GM23338 (cell line): Measurements from ENCODE around the gene KCNJ4. TPM values are rescaled to one million over a fixed set of nuclear protein-coding genes. Genes with fewer than 3 reads are reported as not detected.
A peak's percentile ranks its signal among the peaks of the same experiment; 100 is the strongest.

Source experiments
- ATAC-seq: fragments of 200-7000 bp; cut with Tn5 transposase; 3 replicates; pipeline ENCODE4 v1.9.1; 2020
- DNase-seq: peaks from one replicate; pipeline ENCODE4 v3.0.0-alpha.2; 2015; ENCODE audit warnings: low spot score
- H2AFZ ChIP-seq: fragments of 200-600 bp; sonication (generic); 2 replicates; pipeline ENCODE4 v1.8.0; 2016; ENCODE audit warnings: antibody characterized with exemption, mild to moderate bottlenecking, moderate library complexity
- H3F3A ChIP-seq: fragments of 200-600 bp; sonication (generic); replicated peaks from 2 replicates; pipeline ENCODE4 v1.8.0; 2017; ENCODE audit warnings: antibody characterized with exemption, mixed run types, low read depth
- H3K27ac ChIP-seq: fragments of 200-600 bp; sonication (generic); 2 replicates; pipeline ENCODE4 v1.6.1; 2016; ENCODE audit warnings: low read depth
- H3K27me3 ChIP-seq: fragments of 200-600 bp; sonication (generic); 2 replicates; pipeline ENCODE4 v1.8.0; 2016; ENCODE audit warnings: mild to moderate bottlenecking, mixed run types, moderate library complexity; ENCODE audit not compliant: insufficient read depth
- H3K36me3 ChIP-seq: fragments of 200-600 bp; sonication (generic); 2 replicates; pipeline ENCODE4 v1.8.0; 2016; ENCODE audit warnings: mild to moderate bottlenecking; ENCODE audit not compliant: insufficient read depth
- H3K4me1 ChIP-seq: fragments of 200-600 bp; sonication (generic); 2 replicates; pipeline ENCODE4 v1.8.0; 2016; ENCODE audit warnings: mild to moderate bottlenecking, moderate library complexity; ENCODE audit not compliant: insufficient read depth
- H3K4me2 ChIP-seq: fragments of 200-600 bp; sonication (generic); 2 replicates; pipeline ENCODE4 v1.7.1; 2017; ENCODE audit warnings: mixed run types
- H3K4me3 ChIP-seq: fragments of 200-600 bp; sonication (generic); 2 replicates; pipeline ENCODE4 v1.6.1; 2016; ENCODE audit warnings: mixed run types
- H3K79me2 ChIP-seq: fragments of 200-600 bp; sonication (generic); replicated peaks from 2 replicates; pipeline ENCODE4 v1.8.0; 2017; ENCODE audit warnings: mild to moderate bottlenecking; ENCODE audit not compliant: insufficient read depth
- H3K9me2 ChIP-seq: fragments of 200-600 bp; sonication (generic); 2 replicates; pipeline ENCODE4 v1.8.0; 2017; ENCODE audit not compliant: insufficient read depth
- H4K20me1 ChIP-seq: fragments of 200-600 bp; sonication (generic); replicated peaks from 2 replicates; pipeline ENCODE4 v1.8.0; 2017; ENCODE audit warnings: mild to moderate bottlenecking; ENCODE audit not compliant: insufficient read depth
- H3K27ac Mint-ChIP-seq: 2 replicates; pipeline ENCODE4 v1.8.0; 2020; ENCODE audit warnings: inconsistent platforms, mild to moderate bottlenecking, moderate library complexity, mixed read lengths
- H3K27me3 Mint-ChIP-seq: 3 replicates; pipeline ENCODE4 v1.8.0; 2022; ENCODE audit warnings: low read depth, mild to moderate bottlenecking, moderate library complexity, mixed read lengths, inconsistent platforms; ENCODE audit not compliant: insufficient read depth, poor library complexity
- H3K36me3 Mint-ChIP-seq: 3 replicates; pipeline ENCODE4 v1.8.0; 2021; ENCODE audit warnings: low read depth, mild to moderate bottlenecking, inconsistent platforms, moderate library complexity, mixed read lengths
- H3K4me1 Mint-ChIP-seq: 3 replicates; pipeline ENCODE4 v1.8.0; 2020; ENCODE audit warnings: mild to moderate bottlenecking, inconsistent platforms, mixed read lengths
- H3K4me3 Mint-ChIP-seq: 3 replicates; pipeline ENCODE4 v1.8.0; 2021; ENCODE audit warnings: moderate library complexity, mild to moderate bottlenecking, inconsistent platforms, mixed read lengths
- H3K9me3 Mint-ChIP-seq: 3 replicates; pipeline ENCODE4 v1.8.0; 2020; ENCODE audit warnings: moderate library complexity, mild to moderate bottlenecking, inconsistent platforms, mixed read lengths
- CREB1 ChIP-seq: fragments of 250-450 bp; sonication (Bioruptor Pico); IDR thresholded peaks from 2 replicates; pipeline ENCODE4 v1.5.0; 2020; ENCODE audit warnings: low read depth, mild to moderate bottlenecking, moderate library complexity
- ETS1 ChIP-seq: IDR thresholded peaks from 2 replicates; pipeline ENCODE4 v1.6.1; 2016; ENCODE audit warnings: antibody characterized with exemption
- EZH2 ChIP-seq: fragments of 200-600 bp; sonication (generic); IDR thresholded peaks from one replicate; pipeline ENCODE4 v1.8.0; 2017; ENCODE audit warnings: antibody characterized with exemption, mild to moderate bottlenecking, low read depth; ENCODE audit not compliant: unreplicated experiment
- JUNB ChIP-seq: IDR thresholded peaks from one replicate; pipeline ENCODE4 v1.6.1; 2016; ENCODE audit warnings: antibody characterized with exemption; ENCODE audit not compliant: unreplicated experiment
- POLR2AphosphoS5 ChIP-seq: IDR thresholded peaks from 2 replicates; pipeline ENCODE4 v1.6.1; 2016; ENCODE audit warnings: antibody characterized with exemption, low read depth
- REST ChIP-seq: IDR thresholded peaks from one replicate; pipeline ENCODE4 v1.6.1; 2018; ENCODE audit warnings: antibody characterized with exemption; ENCODE audit not compliant: unreplicated experiment
- STAT1 ChIP-seq: IDR thresholded peaks from one replicate; pipeline ENCODE4 v1.6.1; 2016; ENCODE audit warnings: antibody characterized with exemption; ENCODE audit not compliant: unreplicated experiment
- ZNF114 ChIP-seq: fragments of 250-450 bp; sonication (Bioruptor Pico); IDR thresholded peaks from 2 replicates; pipeline ENCODE4 v1.5.0; 2020; ENCODE audit warnings: mild to moderate bottlenecking, moderate library complexity
- ZNF331 ChIP-seq: fragments of 250-450 bp; sonication (Bioruptor Pico); IDR thresholded peaks from 2 replicates; pipeline ENCODE4 v1.5.0; 2020; ENCODE audit warnings: low read depth, mild to moderate bottlenecking, moderate library complexity
- polyA plus RNA-seq: library from polyadenylated mRNA; unstranded; fragments of >200 nt; fragmentation: Nextera tagmentation; extraction: Ambion mirVana; gene quantifications from 2 replicates; pipeline ENCODE4 v1.2.1, GENCODE V29; 2016
- total RNA-seq: library from RNA; depleted of rRNA; stranded (reverse); fragments of >200 nt; shearing (Covaris generic); gene quantifications from 2 replicates; pipeline ENCODE4 v1.2.3, GENCODE V29; 2014
- TF ChIP-seq, protein P1 (sequence below): fragments of 250-450 bp; sonication (Bioruptor Pico); IDR thresholded peaks from 2 replicates; pipeline ENCODE4 v1.5.0; 2020; ENCODE audit warnings: mild to moderate bottlenecking, moderate library complexity
- TF ChIP-seq, protein P2 (sequence below), 2 experiments: fragments of 200-600 bp in 1 of 2; sonication (generic) in 1 of 2; conservative IDR thresholded peaks; 2 replicates each; pipeline versions ENCODE4 v1.5.1 to v1.6.1; 2016 to 2017; ENCODE audit warnings: antibody characterized with exemption in 2 of 2, low read depth in 2 of 2, mild to moderate bottlenecking in 2 of 2, moderate library complexity in 1 of 2

The KCNJ4 gene
- total and polyA plus RNA-seq, 2 experiments from 2014 or later, result 0.23 to 1.3 TPM

GRCh38 chr22:38503021-38503420, 48.0 kb upstream of the KCNJ4 start:
- Histone ChIP-seq H2AFZ (no peak overlapping the region), H3F3A (peaks cover 35% of the 10 kb centered on the region), H3K4me2 (peak overlapping the region; percentile 82), H3K4me1 (peaks cover 22% of the 10 kb centered on the region), H3K79me2 (peaks cover 80% of the 10 kb centered on the region), H3K36me3 (peaks cover 46% of the 10 kb centered on the region), H4K20me1 (peaks cover 48% of the 10 kb centered on the region), H3K27me3 (no peaks in the 10 kb centered on the region), H3K27ac (peak overlapping the region; percentile 78; the same call in 1 of the 2 replicates), H3K4me3 (peak overlapping the region; percentile 99), H3K9me2 (no peaks in the 10 kb centered on the region)
- ATAC-seq (no peak), DNase-seq (no peak)
- Mint-ChIP-seq H3K27ac (peak overlapping the region; percentile 10; the same call in 1 of the 2 replicates), H3K36me3 (peaks cover 77% of the 10 kb centered on the region), H3K9me3 (no peaks in the 10 kb centered on the region; the same call in 2 of the 3 replicates), H3K4me1 (peaks cover 28% of the 10 kb centered on the region), H3K27me3 (peaks cover 24% of the 10 kb centered on the region), H3K4me3 (peak overlapping the region; percentile 98)
- no peak for TF ChIP-seq ZNF114 (CRISPR knock-in tag)
- TF ChIP-seq REST, result no peak
- TF ChIP-seq, protein P1, sequence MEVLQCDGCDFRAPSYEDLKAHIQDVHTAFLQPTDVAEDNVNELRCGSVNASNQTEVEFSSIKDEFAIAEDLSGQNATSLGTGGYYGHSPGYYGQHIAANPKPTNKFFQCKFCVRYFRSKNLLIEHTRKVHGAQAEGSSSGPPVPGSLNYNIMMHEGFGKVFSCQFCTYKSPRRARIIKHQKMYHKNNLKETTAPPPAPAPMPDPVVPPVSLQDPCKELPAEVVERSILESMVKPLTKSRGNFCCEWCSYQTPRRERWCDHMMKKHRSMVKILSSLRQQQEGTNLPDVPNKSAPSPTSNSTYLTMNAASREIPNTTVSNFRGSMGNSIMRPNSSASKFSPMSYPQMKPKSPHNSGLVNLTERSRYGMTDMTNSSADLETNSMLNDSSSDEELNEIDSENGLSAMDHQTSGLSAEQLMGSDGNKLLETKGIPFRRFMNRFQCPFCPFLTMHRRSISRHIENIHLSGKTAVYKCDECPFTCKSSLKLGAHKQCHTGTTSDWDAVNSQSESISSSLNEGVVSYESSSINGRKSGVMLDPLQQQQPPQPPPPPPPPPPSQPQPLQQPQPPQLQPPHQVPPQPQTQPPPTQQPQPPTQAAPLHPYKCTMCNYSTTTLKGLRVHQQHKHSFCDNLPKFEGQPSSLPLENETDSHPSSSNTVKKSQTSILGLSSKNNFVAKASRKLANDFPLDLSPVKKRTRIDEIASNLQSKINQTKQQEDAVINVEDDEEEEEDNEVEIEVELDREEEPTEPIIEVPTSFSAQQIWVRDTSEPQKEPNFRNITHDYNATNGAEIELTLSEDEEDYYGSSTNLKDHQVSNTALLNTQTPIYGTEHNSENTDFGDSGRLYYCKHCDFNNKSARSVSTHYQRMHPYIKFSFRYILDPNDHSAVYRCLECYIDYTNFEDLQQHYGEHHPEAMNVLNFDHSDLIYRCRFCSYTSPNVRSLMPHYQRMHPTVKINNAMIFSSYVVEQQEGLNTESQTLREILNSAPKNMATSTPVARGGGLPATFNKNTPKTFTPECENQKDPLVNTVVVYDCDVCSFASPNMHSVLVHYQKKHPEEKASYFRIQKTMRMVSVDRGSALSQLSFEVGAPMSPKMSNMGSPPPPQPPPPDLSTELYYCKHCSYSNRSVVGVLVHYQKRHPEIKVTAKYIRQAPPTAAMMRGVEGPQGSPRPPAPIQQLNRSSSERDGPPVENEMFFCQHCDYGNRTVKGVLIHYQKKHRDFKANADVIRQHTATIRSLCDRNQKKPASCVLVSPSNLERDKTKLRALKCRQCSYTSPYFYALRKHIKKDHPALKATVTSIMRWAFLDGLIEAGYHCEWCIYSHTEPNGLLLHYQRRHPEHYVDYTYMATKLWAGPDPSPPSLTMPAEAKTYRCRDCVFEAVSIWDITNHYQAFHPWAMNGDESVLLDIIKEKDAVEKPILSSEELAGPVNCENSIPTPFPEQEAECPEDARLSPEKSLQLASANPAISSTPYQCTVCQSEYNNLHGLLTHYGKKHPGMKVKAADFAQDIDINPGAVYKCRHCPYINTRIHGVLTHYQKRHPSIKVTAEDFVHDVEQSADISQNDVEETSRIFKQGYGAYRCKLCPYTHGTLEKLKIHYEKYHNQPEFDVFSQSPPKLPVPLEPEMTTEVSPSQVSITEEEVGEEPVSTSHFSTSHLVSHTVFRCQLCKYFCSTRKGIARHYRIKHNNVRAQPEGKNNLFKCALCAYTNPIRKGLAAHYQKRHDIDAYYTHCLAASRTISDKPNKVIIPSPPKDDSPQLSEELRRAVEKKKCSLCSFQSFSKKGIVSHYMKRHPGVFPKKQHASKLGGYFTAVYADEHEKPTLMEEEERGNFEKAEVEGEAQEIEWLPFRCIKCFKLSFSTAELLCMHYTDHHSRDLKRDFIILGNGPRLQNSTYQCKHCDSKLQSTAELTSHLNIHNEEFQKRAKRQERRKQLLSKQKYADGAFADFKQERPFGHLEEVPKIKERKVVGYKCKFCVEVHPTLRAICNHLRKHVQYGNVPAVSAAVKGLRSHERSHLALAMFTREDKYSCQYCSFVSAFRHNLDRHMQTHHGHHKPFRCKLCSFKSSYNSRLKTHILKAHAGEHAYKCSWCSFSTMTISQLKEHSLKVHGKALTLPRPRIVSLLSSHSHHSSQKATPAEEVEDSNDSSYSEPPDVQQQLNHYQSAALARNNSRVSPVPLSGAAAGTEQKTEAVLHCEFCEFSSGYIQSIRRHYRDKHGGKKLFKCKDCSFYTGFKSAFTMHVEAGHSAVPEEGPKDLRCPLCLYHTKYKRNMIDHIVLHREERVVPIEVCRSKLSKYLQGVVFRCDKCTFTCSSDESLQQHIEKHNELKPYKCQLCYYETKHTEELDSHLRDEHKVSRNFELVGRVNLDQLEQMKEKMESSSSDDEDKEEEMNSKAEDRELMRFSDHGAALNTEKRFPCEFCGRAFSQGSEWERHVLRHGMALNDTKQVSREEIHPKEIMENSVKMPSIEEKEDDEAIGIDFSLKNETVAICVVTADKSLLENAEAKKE (CRISPR knock-in tag), result no peak
- TF ChIP-seq, protein P2, sequence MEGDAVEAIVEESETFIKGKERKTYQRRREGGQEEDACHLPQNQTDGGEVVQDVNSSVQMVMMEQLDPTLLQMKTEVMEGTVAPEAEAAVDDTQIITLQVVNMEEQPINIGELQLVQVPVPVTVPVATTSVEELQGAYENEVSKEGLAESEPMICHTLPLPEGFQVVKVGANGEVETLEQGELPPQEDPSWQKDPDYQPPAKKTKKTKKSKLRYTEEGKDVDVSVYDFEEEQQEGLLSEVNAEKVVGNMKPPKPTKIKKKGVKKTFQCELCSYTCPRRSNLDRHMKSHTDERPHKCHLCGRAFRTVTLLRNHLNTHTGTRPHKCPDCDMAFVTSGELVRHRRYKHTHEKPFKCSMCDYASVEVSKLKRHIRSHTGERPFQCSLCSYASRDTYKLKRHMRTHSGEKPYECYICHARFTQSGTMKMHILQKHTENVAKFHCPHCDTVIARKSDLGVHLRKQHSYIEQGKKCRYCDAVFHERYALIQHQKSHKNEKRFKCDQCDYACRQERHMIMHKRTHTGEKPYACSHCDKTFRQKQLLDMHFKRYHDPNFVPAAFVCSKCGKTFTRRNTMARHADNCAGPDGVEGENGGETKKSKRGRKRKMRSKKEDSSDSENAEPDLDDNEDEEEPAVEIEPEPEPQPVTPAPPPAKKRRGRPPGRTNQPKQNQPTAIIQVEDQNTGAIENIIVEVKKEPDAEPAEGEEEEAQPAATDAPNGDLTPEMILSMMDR (conservative IDR thresholded peaks at IDR 0.05; ENCODE audit: low read depth in 2 of 2), result no peak
- no peak for TF ChIP-seq EZH2
- TF ChIP-seq ZNF331 (CRISPR knock-in tag), result no peak
- no peak for TF ChIP-seq JUNB
- TF ChIP-seq ETS1, result no peak
- TF ChIP-seq CREB1, result no peak
- no peak for TF ChIP-seq POLR2AphosphoS5
- TF ChIP-seq STAT1, result no peak
